Activated gamma-delta T cell treated with anti-CD3 and anti-CD28 coated beads, Interleukin-2, amount 50 U/mL, for 16 hours (primary cell): ENCODE results near the gene EFL1.

Experiments
- DNase-seq: peaks from one replicate; pipeline ENCODE4 v3.0.0-alpha.2; 2020; ENCODE audit warnings: low read depth

EFL1 gene

GRCh38 chr15:82159922-82160321 is 102.6 kb downstream of the EFL1 start:
- DNase-seq: no peak

- no peak for DNase-seq
Observed at GRCh38 chr15:82158811-82159210, 103.7 kb downstream of the EFL1 start.

- no peak for DNase-seq
Observed at GRCh38 chr15:82150645-82151044, 111.9 kb downstream of the EFL1 start.

GRCh38 chr15:82146990-82147461 is 115.5 kb downstream of the EFL1 start:
- no peak for DNase-seq

- no peak for DNase-seq
Observed at GRCh38 chr15:82146576-82146975, 116.0 kb downstream of the EFL1 start.

- no peak for DNase-seq
Observed at GRCh38 chr15:82143390-82144385, 118.8 kb downstream of the EFL1 start.

GRCh38 chr15:82140886-82141285 is 121.6 kb downstream of the EFL1 start:
- no peak for DNase-seq

- DNase-seq: no peak
Observed at GRCh38 chr15:82139823-82140268, 122.7 kb downstream of the EFL1 start.

- DNase-seq: no peak
Observed at GRCh38 chr15:82138306-82138705, 124.2 kb downstream of the EFL1 start.

GRCh38 chr15:82137261-82137660 is 125.3 kb downstream of the EFL1 start:
- no peak for DNase-seq

- no peak for DNase-seq
Observed at GRCh38 chr15:82136120-82136519, 126.4 kb downstream of the EFL1 start.

GRCh38 chr15:82135638-82136037 is 126.9 kb downstream of the EFL1 start:
- DNase-seq: no peak

- DNase-seq: no peak
Observed at GRCh38 chr15:82134461-82134860, 128.1 kb downstream of the EFL1 start.

GRCh38 chr15:82133251-82133650 is 129.3 kb downstream of the EFL1 start:
- no peak for DNase-seq

- DNase-seq: no peak
Observed at GRCh38 chr15:82132742-82133141, 129.8 kb downstream of the EFL1 start.

- DNase-seq: no peak
Observed at GRCh38 chr15:82132096-82132495, 130.4 kb downstream of the EFL1 start.

GRCh38 chr15:82130248-82130647 is 132.3 kb downstream of the EFL1 start:
- no peak for DNase-seq

- no peak for DNase-seq
Observed at GRCh38 chr15:82129761-82130160, 132.8 kb downstream of the EFL1 start.

GRCh38 chr15:82129149-82129692 is 133.3 kb downstream of the EFL1 start:
- no peak for DNase-seq

GRCh38 chr15:82128401-82129148 is 134.0 kb downstream of the EFL1 start:
- DNase-seq: no peak

- no peak for DNase-seq
Observed at GRCh38 chr15:82127581-82127980, 135.0 kb downstream of the EFL1 start.

- DNase-seq: no peak
Observed at GRCh38 chr15:82126346-82126745, 136.2 kb downstream of the EFL1 start.
